Activated CD4-positive, alpha-beta T cell treated with anti-CD3 and anti-CD28 coated beads, Interleukin-2, amount 50 U/mL, for 1 hour (primary cell): ENCODE data around the gene EHMT1.

Experiments used
- DNase-seq: peaks from one replicate; pipeline ENCODE4 v3.0.0-alpha.2; 2020

The EHMT1 gene

GRCh38 chr9:137813651-137814415 is 195.0 kb downstream of the EHMT1 start:
- no peak for DNase-seq

- no peak for DNase-seq
Observed at GRCh38 chr9:137814436-137814835, 195.6 kb downstream of the EHMT1 start.

- no peak for DNase-seq
Observed at GRCh38 chr9:137814841-137815240, 196.0 kb downstream of the EHMT1 start.

GRCh38 chr9:137815256-137816255 is 196.8 kb downstream of the EHMT1 start:
- DNase-seq: no peak

GRCh38 chr9:137816531-137817235 is 197.9 kb downstream of the EHMT1 start:
- DNase-seq: no peak

- no peak for DNase-seq
Observed at GRCh38 chr9:137817236-137818200, 198.7 kb downstream of the EHMT1 start.

GRCh38 chr9:137818286-137818685 is 199.5 kb downstream of the EHMT1 start:
- DNase-seq: no peak

GRCh38 chr9:137820161-137820855 is 201.5 kb downstream of the EHMT1 start:
- DNase-seq: no peak

- DNase-seq: no peak
Observed at GRCh38 chr9:137823986-137824771, 205.4 kb downstream of the EHMT1 start.

GRCh38 chr9:137825324-137825989 is 206.7 kb downstream of the EHMT1 start:
- DNase-seq: no peak

GRCh38 chr9:137827908-137828526 is 209.2 kb downstream of the EHMT1 start:
- no peak for DNase-seq

- no peak for DNase-seq
Observed at GRCh38 chr9:137828527-137829259, 209.9 kb downstream of the EHMT1 start.

- DNase-seq: no peak
Observed at GRCh38 chr9:137829260-137829996, 210.6 kb downstream of the EHMT1 start.

GRCh38 chr9:137832191-137832700 is 213.4 kb downstream of the EHMT1 start:
- no peak for DNase-seq

GRCh38 chr9:137832830-137833590 is 214.2 kb downstream of the EHMT1 start:
- DNase-seq: no peak

- no peak for DNase-seq
Observed at GRCh38 chr9:137833721-137834613, 215.2 kb downstream of the EHMT1 start.
